Measurements from ENCODE around the gene USP9X.
"Not testable (repeated sequence)": the region's sequence is repeated elsewhere in the genome, so short reads cannot be mapped to it uniquely, and the experiment has no call there.

USP9X gene

GRCh38 chrX:41108007-41108406 is 22.8 kb downstream of the USP9X start:
- Histone ChIP-seq H3K4me3 (ENCODE audit: insufficient read depth, low read length, poor library complexity, severe bottlenecking) (no peak overlapping the region), H3K4me2 (ENCODE audit: low read depth, low read length, poor library complexity, severe bottlenecking) (no peak overlapping the region), H3K36me3 (ENCODE audit: low read length) (no peaks in the 10 kb centered on the region), H3F3A (ENCODE audit: insufficient read depth) (no peaks in the 10 kb centered on the region; the same call in 1 of the 2 replicates), H3K9ac (ENCODE audit: low read length) (no peak overlapping the region), H2AFZ (ENCODE audit: low read depth, low read length, severe bottlenecking) (no peak overlapping the region), H3K27ac (ENCODE audit: low read depth, low read length) (no peak overlapping the region), H3K9me2 (replicated peaks; ENCODE audit: insufficient read depth, low read length) (no peaks in the 10 kb centered on the region), H3K79me2 (ENCODE audit: insufficient read depth, low read length) (peaks cover 97% of the 10 kb centered on the region), H3K9me3 (ENCODE audit: insufficient read depth, low read length) (no peaks in the 10 kb centered on the region), H4K20me1 (ENCODE audit: low read depth, low read length) (peaks cover 3% of the 10 kb centered on the region; the same call in 1 of the 2 replicates), H3K27me3 (ENCODE audit: low read length) (no peaks in the 10 kb centered on the region)
- TF ChIP-seq, protein P1, sequence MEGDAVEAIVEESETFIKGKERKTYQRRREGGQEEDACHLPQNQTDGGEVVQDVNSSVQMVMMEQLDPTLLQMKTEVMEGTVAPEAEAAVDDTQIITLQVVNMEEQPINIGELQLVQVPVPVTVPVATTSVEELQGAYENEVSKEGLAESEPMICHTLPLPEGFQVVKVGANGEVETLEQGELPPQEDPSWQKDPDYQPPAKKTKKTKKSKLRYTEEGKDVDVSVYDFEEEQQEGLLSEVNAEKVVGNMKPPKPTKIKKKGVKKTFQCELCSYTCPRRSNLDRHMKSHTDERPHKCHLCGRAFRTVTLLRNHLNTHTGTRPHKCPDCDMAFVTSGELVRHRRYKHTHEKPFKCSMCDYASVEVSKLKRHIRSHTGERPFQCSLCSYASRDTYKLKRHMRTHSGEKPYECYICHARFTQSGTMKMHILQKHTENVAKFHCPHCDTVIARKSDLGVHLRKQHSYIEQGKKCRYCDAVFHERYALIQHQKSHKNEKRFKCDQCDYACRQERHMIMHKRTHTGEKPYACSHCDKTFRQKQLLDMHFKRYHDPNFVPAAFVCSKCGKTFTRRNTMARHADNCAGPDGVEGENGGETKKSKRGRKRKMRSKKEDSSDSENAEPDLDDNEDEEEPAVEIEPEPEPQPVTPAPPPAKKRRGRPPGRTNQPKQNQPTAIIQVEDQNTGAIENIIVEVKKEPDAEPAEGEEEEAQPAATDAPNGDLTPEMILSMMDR (IDR thresholded peaks at IDR 0.05; ENCODE audit: insufficient read depth, low read length, poor library complexity, severe bottlenecking), result no peak
- TF ChIP-seq EZH2phosphoT487 (conservative IDR thresholded peaks at IDR 0.05; ENCODE audit: low read length), result no peak

DNA sequence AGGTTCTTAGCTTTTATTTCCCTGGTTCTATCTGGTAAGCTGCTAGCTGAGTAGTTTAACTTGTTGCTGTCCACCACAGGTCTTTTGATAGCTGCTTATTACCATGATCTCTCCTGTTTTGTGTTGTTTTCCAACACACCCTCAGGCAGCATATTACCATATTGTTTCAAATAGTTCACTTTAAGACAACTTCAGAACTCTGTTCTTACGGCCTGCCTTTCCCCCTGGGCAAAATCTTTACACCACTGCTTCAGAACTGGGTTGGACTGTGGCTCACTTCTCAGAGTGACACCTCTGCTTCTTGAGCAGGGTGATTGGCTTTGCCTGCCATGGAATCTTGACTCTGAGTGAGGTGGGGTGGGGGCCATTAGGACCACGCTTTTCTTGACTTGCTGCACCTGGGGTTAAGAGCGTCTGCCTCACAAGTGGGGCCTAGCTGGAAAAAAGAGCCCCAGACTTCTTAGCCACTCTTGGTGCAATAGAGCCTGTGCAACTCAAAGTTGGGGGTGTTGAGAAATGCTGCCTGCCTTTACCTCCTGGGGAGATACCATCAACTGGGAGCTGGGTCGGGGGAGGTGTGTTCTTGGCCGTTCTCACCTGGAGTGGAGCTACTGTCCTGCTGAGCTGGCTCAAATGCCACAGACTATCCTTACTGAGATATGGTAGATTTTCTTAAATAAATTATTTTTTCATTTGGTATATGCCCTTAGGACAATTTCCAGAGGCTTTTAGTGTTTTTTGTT is 23.4 kb downstream of the USP9X start:
- Histone ChIP-seq H2AFZ (ENCODE audit: low read depth, low read length, severe bottlenecking) (no peak overlapping the region), H3K36me3 (ENCODE audit: low read length) (no peaks in the 10 kb centered on the region), H4K20me1 (ENCODE audit: low read depth, low read length) (peaks cover 3% of the 10 kb centered on the region; the same call in 1 of the 2 replicates), H3K27me3 (ENCODE audit: low read length) (no peaks in the 10 kb centered on the region), H3K4me2 (ENCODE audit: low read depth, low read length, poor library complexity, severe bottlenecking) (no peak overlapping the region), H3K27ac (ENCODE audit: low read depth, low read length) (no peak overlapping the region), H3F3A (ENCODE audit: insufficient read depth) (no peaks in the 10 kb centered on the region; the same call in 1 of the 2 replicates), H3K9me2 (replicated peaks; ENCODE audit: insufficient read depth, low read length) (no peaks in the 10 kb centered on the region), H3K9ac (ENCODE audit: low read length) (no peak overlapping the region), H3K79me2 (ENCODE audit: insufficient read depth, low read length) (peaks cover 97% of the 10 kb centered on the region), H3K9me3 (ENCODE audit: insufficient read depth, low read length) (no peaks in the 10 kb centered on the region), H3K4me3 (ENCODE audit: insufficient read depth, low read length, poor library complexity, severe bottlenecking) (no peak overlapping the region)
- no peak for TF ChIP-seq EZH2phosphoT487 (conservative IDR thresholded peaks at IDR 0.05; ENCODE audit: low read length)
- TF ChIP-seq, protein P1 (IDR thresholded peaks at IDR 0.05; ENCODE audit: insufficient read depth, low read length, poor library complexity, severe bottlenecking), result no peak

DNA sequence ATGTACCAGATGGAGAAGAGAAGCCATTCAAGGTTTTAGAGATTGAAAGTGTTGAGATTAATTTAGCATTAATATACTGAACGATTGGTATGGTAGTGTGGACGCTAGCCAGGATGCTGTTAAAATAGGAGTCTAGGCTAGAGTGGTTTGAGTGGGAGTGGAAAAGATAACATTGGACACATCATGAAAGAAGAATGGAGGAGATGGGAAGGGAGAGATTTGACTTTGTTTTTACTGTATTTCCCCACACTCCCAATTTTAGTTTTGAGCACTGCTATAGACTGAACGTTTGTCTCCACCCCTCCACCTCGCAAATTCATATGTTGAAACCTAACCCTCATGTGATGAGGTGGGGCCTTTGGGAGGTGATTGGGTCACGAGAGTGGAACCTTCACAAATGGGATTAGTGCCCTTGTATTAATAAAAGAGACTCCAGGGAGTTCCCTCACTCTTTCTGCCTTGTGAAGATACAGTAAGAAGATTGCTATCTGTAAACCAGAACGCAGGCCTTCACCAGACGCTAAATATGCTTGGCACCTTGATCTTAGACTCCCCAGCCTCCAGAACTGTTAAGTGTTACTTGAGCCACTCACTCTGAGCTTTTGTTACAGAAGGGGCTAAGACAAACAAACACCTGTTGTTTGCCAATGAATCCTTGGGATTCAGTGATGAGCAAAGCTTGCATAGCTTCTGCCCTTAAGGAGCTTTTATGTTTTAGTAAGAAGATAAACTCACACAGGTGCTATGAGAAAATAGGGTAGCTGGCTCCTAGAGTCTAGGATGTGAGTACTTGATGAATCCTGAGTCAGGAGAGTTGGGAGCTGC is 25.8 kb downstream of the USP9X start:
- H3K27ac ChIP-seq (ENCODE audit: low read depth, low read length), result no peak overlapping the region
- no peak overlapping the region for H3K9ac ChIP-seq (ENCODE audit: low read length)
- H2AFZ ChIP-seq (ENCODE audit: low read depth, low read length, severe bottlenecking), result no peak overlapping the region
- TF ChIP-seq, protein P1 (IDR thresholded peaks at IDR 0.05; ENCODE audit: insufficient read depth, low read length, poor library complexity, severe bottlenecking), result no peak
- no peak for TF ChIP-seq EZH2phosphoT487 (conservative IDR thresholded peaks at IDR 0.05; ENCODE audit: low read length)
- no peaks in the 10 kb centered on the region for H3K36me3 ChIP-seq (ENCODE audit: low read length)
- no peaks in the 10 kb centered on the region for H3K9me2 ChIP-seq (replicated peaks; ENCODE audit: insufficient read depth, low read length)
- peaks cover 3% of the 10 kb centered on the region; the same call in 1 of the 2 replicates for H4K20me1 ChIP-seq (ENCODE audit: low read depth, low read length)
- peaks cover 94% of the 10 kb centered on the region for H3K79me2 ChIP-seq (ENCODE audit: insufficient read depth, low read length)
- H3F3A ChIP-seq (ENCODE audit: insufficient read depth), result peaks cover 10% of the 10 kb centered on the region; the same call in 1 of the 2 replicates
- no peaks in the 10 kb centered on the region for H3K9me3 ChIP-seq (ENCODE audit: insufficient read depth, low read length)
- H3K4me3 ChIP-seq (ENCODE audit: insufficient read depth, low read length, poor library complexity, severe bottlenecking), result no peak overlapping the region
- no peaks in the 10 kb centered on the region for H3K27me3 ChIP-seq (ENCODE audit: low read length)
- no peak overlapping the region for H3K4me2 ChIP-seq (ENCODE audit: low read depth, low read length, poor library complexity, severe bottlenecking)

- not testable (repeated sequence) for H3K9ac ChIP-seq (ENCODE audit: low read length); H3K27me3 ChIP-seq (ENCODE audit: low read length); H3K4me2 ChIP-seq (ENCODE audit: low read depth, low read length, poor library complexity, severe bottlenecking); H3K27ac ChIP-seq (ENCODE audit: low read depth, low read length); H3K9me2 ChIP-seq (replicated peaks; ENCODE audit: insufficient read depth, low read length); H3K9me3 ChIP-seq (ENCODE audit: insufficient read depth, low read length); H3K36me3 ChIP-seq (ENCODE audit: low read length); H4K20me1 ChIP-seq (ENCODE audit: low read depth, low read length); H3K4me3 ChIP-seq (ENCODE audit: insufficient read depth, low read length, poor library complexity, severe bottlenecking); H2AFZ ChIP-seq (ENCODE audit: low read depth, low read length, severe bottlenecking)
- Histone ChIP-seq H3F3A (ENCODE audit: insufficient read depth) (peaks cover 10% of the 10 kb centered on the region; the same call in 1 of the 2 replicates), H3K79me2 (ENCODE audit: insufficient read depth, low read length) (peaks cover 97% of the 10 kb centered on the region)
These were observed 29.8 kb downstream of the USP9X start for GRCh38 chrX:41115104-41115425.
